ENCODE results near the gene TUBG2. TPM values are rescaled to one million over a fixed set of nuclear protein-coding genes. Genes with fewer than 3 reads are reported as not detected.

The TUBG2 gene
- total RNA-seq, 1 experiment from 2014 or later = 20.9 TPM

- Histone ChIP-seq H3K79me2 (ENCODE audit: insufficient read depth, low read length) (peaks cover 38% of the 10 kb centered on the region), H3K27me3 (ENCODE audit: insufficient read depth, low read length) (no peaks in the 10 kb centered on the region), H3K9ac (ENCODE audit: low read length) (peak overlapping the region; percentile 95), H4K20me1 (ENCODE audit: insufficient read depth) (no peaks in the 10 kb centered on the region), H2AFZ (ENCODE audit: low read depth, low read length, poor library complexity, severe bottlenecking) (no peak overlapping the region), H3K9me2 (ENCODE audit: insufficient read depth) (no peaks in the 10 kb centered on the region), H3K36me3 (ENCODE audit: control insufficient read depth in 1 of 2, insufficient read depth in 2 of 2, low read length in 2 of 2) (peaks cover 17 to 30% of the 10 kb centered on the region in 2 experiments; a peak in 3 of 4 replicates), H3K27ac (ENCODE audit: low read depth, low read length) (peak overlapping the region; percentile 86), H3K4me1 (ENCODE audit: control insufficient read depth in 1 of 2, insufficient read depth in 2 of 2, low read length in 2 of 2) (peaks cover 15 to 50% of the 10 kb centered on the region in 2 experiments), H3K9me3 (ENCODE audit: control insufficient read depth in 1 of 2, insufficient read depth in 1 of 2, low read depth in 1 of 2, low read length in 2 of 2) (no peaks in the 10 kb centered on the region), H3K4me2 (ENCODE audit: low read length) (peak overlapping the region; percentile 99), H3K4me3 (replicated peaks in 1 of 2; ENCODE audit: low read depth in 1 of 2, low read length in 2 of 2) (peak overlapping the region; percentile 95 to 98)
- no peak for TF ChIP-seq POLR2A (IDR thresholded peaks at IDR 0.05; ENCODE audit: borderline replicate concordance, extremely low read depth, insufficient read depth, insufficient read length)
- no peak for TF ChIP-seq TCF7L2 (IDR thresholded peaks at IDR 0.05; ENCODE audit: borderline replicate concordance, extremely low read depth, insufficient read depth, insufficient read length)
- no peak for TF ChIP-seq EZH2 (IDR thresholded peaks at IDR 0.05)
- TF ChIP-seq ZFX (IDR thresholded peaks at IDR 0.05) = no peak
- TF ChIP-seq FOSL1 (IDR thresholded peaks at IDR 0.05; ENCODE audit: low read depth) = no peak
- TF ChIP-seq RAD21 (IDR thresholded peaks at IDR 0.05; ENCODE audit: low read depth) = no peak
- TF ChIP-seq CTCF (IDR thresholded peaks at IDR 0.05 in 2 of 3, conservative IDR thresholded peaks at IDR 0.05 in 1 of 3; ENCODE audit: borderline replicate concordance in 1 of 3, insufficient read depth in 1 of 3, low read depth in 2 of 3, low read length in 2 of 3) = no peak
- no peak for TF ChIP-seq CEBPB (IDR thresholded peaks at IDR 0.05; ENCODE audit: low read depth)
- no peak for TF ChIP-seq JUND (IDR thresholded peaks at IDR 0.05)
- no peak for TF ChIP-seq SIN3A (IDR thresholded peaks at IDR 0.05; ENCODE audit: low read depth)
- no peak for TF ChIP-seq REST (IDR thresholded peaks at IDR 0.05; ENCODE audit: low read depth)
- no peak for TF ChIP-seq ATF3 (IDR thresholded peaks at IDR 0.05)
- no peak for TF ChIP-seq ZBTB33 (IDR thresholded peaks at IDR 0.05; ENCODE audit: extremely low read depth, insufficient replicate concordance, low read length)
- no peak for TF ChIP-seq EZH2phosphoT487 (IDR thresholded peaks at IDR 0.05; ENCODE audit: borderline replicate concordance)
- no peak for TF ChIP-seq SP1 (IDR thresholded peaks at IDR 0.05; ENCODE audit: low read depth)
- TF ChIP-seq ELF1 (IDR thresholded peaks at IDR 0.05; ENCODE audit: borderline replicate concordance, low read depth) = no peak
- no peak for TF ChIP-seq MAX (IDR thresholded peaks at IDR 0.05)
- ATAC-seq (no peak), DNase-seq (ENCODE audit: low read depth, low spot score) (no peak)
- CTCF ChIA-PET = interaction anchor here (1.2 to 1.8 kb wide), 5 partner anchors 14 to 145 kb away, joined by 3 to 9 read pairs (median 4); partner anchors contain the start of gene PSMC3IP
- RAD21 ChIA-PET (ENCODE audit: low non-redundant PET in 1 of 2, low total read pairs in 2 of 2, uncharacterized antibody in 2 of 2, unreplicated experiment in 2 of 2) = interaction anchor here in 1 of 2 experiments (1.4 kb wide), 1 partner anchor 97 kb away, joined by 4 read pairs; no protein-coding TSS in a partner anchor
- intact Hi-C loops (cut with micrococcal nuclease) = loop anchor here (5.0 kb wide), 1 partner anchor 53 kb away; no protein-coding TSS in a partner anchor
- POLR2A ChIA-PET = interaction anchor here (1.1 to 2.0 kb wide), 2 partner anchors 65 to 97 kb away, joined by 3 to 4 read pairs; partner anchors contain the start of genes RETREG3 and TUBG1
- BruUV-seq (replicated peaks) = no TSS peak
These were observed 15.8 kb downstream of the TUBG2 start for GRCh38 chr17:42674755-42675347.
